GM12801 (cell line): ENCODE results near the gene EPS15.

ENCODE experiments used
- TF ChIP-seq, protein P1 (sequence below): IDR thresholded peaks from one replicate; pipeline ENCODE4 v1.5.1; 2011; ENCODE audit warnings: control low read depth; ENCODE audit not compliant: insufficient read length; ENCODE audit errors: extremely low read depth

The EPS15 gene

DNA sequence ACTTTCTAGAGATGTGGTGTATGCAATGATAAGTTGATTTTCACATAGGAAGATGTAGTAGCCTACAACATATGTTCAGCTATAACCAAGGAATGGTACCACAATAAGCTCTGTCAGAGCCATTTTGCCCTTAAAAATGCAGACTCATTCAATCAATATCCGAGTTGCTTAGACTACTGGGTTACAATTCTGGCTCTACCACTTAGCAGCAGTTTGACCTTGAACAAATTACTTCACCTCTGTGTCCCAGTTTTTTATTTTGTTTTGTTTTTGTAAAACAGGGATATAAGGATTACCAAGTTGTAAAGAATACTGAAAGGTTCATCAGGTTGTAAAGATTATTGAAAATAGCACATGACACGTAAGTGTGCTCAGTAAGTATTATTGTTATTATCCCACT is 9.3 kb downstream of the EPS15 start:
- TF ChIP-seq, protein P1, sequence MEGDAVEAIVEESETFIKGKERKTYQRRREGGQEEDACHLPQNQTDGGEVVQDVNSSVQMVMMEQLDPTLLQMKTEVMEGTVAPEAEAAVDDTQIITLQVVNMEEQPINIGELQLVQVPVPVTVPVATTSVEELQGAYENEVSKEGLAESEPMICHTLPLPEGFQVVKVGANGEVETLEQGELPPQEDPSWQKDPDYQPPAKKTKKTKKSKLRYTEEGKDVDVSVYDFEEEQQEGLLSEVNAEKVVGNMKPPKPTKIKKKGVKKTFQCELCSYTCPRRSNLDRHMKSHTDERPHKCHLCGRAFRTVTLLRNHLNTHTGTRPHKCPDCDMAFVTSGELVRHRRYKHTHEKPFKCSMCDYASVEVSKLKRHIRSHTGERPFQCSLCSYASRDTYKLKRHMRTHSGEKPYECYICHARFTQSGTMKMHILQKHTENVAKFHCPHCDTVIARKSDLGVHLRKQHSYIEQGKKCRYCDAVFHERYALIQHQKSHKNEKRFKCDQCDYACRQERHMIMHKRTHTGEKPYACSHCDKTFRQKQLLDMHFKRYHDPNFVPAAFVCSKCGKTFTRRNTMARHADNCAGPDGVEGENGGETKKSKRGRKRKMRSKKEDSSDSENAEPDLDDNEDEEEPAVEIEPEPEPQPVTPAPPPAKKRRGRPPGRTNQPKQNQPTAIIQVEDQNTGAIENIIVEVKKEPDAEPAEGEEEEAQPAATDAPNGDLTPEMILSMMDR: no peak

DNA sequence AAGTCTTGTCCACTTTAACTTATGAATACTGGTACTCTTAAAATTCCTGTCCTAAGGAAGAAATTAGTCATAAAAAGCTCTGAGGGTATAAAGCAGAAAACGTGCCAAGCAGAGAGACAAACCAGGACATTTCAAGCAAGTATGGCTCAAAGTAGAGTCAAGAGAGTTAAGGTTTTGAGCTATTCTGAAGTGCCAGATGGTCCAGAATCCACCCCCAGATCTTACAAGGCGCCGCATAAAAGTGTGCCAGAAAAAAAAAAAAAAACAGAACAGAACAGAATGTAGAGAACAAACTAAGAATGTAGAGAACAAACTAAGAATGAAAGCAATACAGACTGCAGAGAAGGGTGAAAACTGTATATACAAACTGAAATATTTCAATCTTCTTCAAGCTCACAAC is 12.5 kb downstream of the EPS15 start:
- TF ChIP-seq, protein P1: no peak

DNA sequence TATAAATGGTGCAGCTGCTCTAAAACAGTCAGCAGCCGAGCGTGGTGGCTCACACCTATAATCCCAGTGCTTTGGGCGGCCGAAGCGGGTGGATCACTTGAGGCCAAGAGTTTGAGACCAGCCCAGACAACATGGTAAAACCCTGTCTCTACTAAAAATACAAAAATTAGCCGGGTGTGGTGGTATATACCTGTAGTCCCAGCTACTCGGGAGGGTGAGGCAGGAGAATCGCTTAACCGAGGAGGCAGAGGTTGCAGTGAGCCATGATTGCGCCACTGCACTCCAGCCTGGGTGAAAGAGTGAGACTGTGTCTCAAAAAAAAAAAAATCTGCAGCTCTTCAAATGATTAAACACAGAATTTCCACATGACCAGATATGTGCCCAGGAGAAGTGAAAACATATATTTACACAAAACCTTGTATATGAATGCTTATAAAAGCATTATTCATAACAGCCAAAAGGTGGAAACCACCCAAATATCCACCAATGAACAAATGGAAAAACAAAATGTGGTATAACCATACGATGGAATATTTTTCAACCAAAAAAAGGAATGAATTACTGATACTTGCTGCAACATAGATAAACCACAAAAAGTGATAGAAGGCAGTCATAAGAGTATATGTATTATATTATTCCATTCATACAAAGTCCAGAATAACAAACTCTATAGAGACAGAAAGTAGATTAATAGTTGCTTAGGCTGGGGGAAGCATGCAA is 14.1 kb downstream of the EPS15 start:
- TF ChIP-seq, protein P1: no peak

DNA sequence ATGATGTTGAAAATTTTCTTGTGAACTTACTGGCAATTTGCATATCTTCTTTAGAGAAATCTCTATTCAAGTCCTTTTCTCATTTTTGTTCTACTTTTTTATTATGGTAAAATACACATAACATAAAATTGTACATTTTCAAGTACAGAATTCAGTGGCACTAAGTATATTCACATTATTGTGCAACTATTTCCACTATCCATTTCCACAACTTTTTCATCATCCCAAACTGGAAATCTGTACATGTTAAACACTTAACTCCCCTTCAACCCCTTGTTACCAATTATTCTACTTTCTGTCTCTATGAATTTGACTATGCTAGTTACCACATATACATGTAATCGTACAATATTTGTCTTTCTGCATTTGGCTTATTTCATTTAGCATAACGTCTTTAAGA is 19.4 kb downstream of the EPS15 start:
- TF ChIP-seq, protein P1: no peak

DNA sequence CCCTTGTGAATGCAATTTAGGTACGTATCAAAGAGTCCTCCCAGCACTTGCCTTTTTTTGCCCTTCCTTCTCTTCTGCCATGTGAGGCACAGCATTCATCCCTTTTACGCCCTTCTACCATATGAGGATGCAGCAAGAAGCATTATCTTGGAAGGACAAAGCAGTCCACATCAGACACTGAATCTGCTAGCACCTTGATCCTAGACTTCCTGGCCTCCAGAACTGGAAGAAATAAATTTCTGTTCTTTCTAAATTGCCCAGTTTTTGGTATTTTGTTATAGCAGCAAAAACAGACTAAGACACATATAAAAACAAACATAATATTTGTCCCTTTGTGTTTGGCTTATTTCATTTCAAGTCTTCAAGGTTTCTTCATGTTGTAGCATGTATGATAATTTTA is 20.1 kb downstream of the EPS15 start:
- TF ChIP-seq, protein P1: no peak

DNA sequence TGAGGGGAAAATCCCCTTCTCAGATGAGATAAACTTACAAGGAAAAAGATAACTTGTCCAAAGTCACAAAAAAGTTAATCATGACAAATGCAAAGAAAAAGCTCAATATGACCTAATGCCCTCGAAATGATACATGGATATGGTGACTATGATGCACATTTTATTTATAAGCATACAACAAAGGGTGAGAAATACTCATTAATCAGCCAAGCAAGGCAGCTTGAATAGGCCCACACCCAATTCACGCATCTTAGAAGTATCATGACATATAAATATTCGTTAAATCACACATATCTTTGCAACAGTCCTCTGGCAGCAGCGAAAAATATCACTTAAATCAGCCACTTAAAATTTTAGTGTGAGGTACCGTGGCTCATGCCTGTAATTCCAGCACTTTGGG is 21.7 kb downstream of the EPS15 start:
- TF ChIP-seq, protein P1: no peak

DNA sequence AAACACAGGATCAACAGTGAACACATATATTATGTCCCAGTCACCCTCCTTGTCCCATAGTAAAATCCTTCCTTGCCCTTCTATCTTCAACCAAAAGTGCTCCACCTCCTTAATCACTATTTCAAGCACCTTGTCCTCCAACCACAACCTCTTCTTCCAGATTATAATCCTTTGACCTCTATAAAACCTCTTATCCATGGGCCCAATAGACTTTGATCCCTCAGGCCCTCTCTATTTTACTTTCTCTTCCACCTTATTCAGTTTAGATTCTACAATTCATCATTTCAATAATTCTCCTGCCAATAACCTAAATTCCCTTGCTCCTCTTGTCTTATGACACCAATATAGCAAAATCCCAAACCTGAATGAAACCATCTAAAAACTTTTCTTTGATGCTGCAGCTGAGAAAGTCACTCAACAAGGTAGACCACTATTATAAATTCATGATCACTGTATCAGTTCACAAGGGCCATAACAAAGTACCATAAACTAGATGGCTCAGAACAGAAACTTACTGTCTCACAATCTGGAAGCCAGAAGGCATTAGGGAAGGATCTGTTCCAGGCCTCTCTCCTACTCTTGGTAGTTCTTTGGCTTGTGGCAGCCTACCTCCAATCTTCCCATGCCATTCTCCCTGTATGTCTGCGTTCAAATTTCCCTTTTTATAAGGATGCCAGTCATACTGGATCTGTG is 24.8 kb downstream of the EPS15 start:
- TF ChIP-seq, protein P1: no peak
